Tibial nerve (tissue), 4 donors: Measurements from ENCODE around the gene CCDC102B.

ENCODE experiments used
- CTCF ChIP-seq, 5 experiments: fragments of 200-600 bp in 3 of 5; fragments of 450-650 bp in 2 of 5; sonication (generic) in 3 of 5; IDR thresholded peaks; one replicate each; pipeline ENCODE4 v1.5.1; 2016 to 2019; ENCODE audit warnings: antibody characterized with exemption in 5 of 5, mild to moderate bottlenecking in 3 of 5, moderate library complexity in 2 of 5
- EP300 ChIP-seq, 2 donors: sonication (generic); formaldehyde crosslinking; IDR thresholded peaks; one replicate each; pipeline ENCODE4 v1.6.1; 2017; ENCODE audit warnings: antibody characterized with exemption in 2 of 2, mild to moderate bottlenecking in 1 of 2
- POLR2A ChIP-seq, 2 donors: fragments of 450-650 bp; IDR thresholded peaks; one replicate each; pipeline ENCODE4 v1.6.1; 2017; ENCODE audit warnings: antibody characterized with exemption in 2 of 2, mild to moderate bottlenecking in 2 of 2, moderate library complexity in 2 of 2

- no peak for TF ChIP-seq CTCF (IDR thresholded peaks at IDR 0.05)
- no peak for TF ChIP-seq POLR2A (IDR thresholded peaks at IDR 0.05)
- TF ChIP-seq EP300 (IDR thresholded peaks at IDR 0.05): no peak
Measured at GRCh38 chr18:68763083-68763482, 34.8 kb upstream of the CCDC102B start.
